Activated T-cell treated with anti-CD3 and anti-CD28 coated beads, Interleukin-2, amount 50 U/mL, for 1 hour (primary cell): ENCODE results near the gene TMEM131.

Experiments
- DNase-seq: peaks from one replicate; pipeline ENCODE4 v3.0.0-alpha.2; 2020

The TMEM131 gene

GRCh38 chr2:97755491-97755890 lies 240.3 kb downstream of the TMEM131 start:
- no peak for DNase-seq

- no peak for DNase-seq
Measured at GRCh38 chr2:97754690-97755346, 240.9 kb downstream of the TMEM131 start.

GRCh38 chr2:97752342-97753334 lies 243.1 kb downstream of the TMEM131 start:
- DNase-seq: no peak

GRCh38 chr2:97751752-97752151 lies 244.0 kb downstream of the TMEM131 start:
- no peak for DNase-seq

GRCh38 chr2:97750017-97750416 lies 245.7 kb downstream of the TMEM131 start:
- DNase-seq: no peak

- no peak for DNase-seq
Measured at GRCh38 chr2:97749581-97749980, 246.2 kb downstream of the TMEM131 start.

GRCh38 chr2:97747716-97748115 lies 248.0 kb downstream of the TMEM131 start:
- DNase-seq: no peak

- no peak for DNase-seq
Measured at GRCh38 chr2:97747285-97747684, 248.5 kb downstream of the TMEM131 start.

- peak; percentile 43 for DNase-seq
Measured at GRCh38 chr2:97745474-97746174, 250.1 kb downstream of the TMEM131 start.

- DNase-seq: no peak
Measured at GRCh38 chr2:97743913-97744312, 251.8 kb downstream of the TMEM131 start.

- DNase-seq: no peak
Measured at GRCh38 chr2:97742381-97742847, 253.3 kb downstream of the TMEM131 start.

GRCh38 chr2:97741686-97742085 lies 254.1 kb downstream of the TMEM131 start:
- DNase-seq: no peak

- DNase-seq: no peak
Measured at GRCh38 chr2:97741251-97741650, 254.5 kb downstream of the TMEM131 start.

- DNase-seq: peak; percentile 53
Measured at GRCh38 chr2:97740590-97741182, 255.1 kb downstream of the TMEM131 start.

- DNase-seq: peak; percentile 18
Measured at GRCh38 chr2:97739893-97740245, 255.9 kb downstream of the TMEM131 start.

- peak; percentile 16 for DNase-seq
Measured at GRCh38 chr2:97739020-97739892, 256.5 kb downstream of the TMEM131 start.

- DNase-seq: peak; percentile 15
Measured at GRCh38 chr2:97738179-97739019, 257.3 kb downstream of the TMEM131 start.

GRCh38 chr2:97737421-97738178 lies 258.1 kb downstream of the TMEM131 start:
- peak; percentile 10 for DNase-seq

- DNase-seq: peak; percentile 13
Measured at GRCh38 chr2:97736608-97737330, 259.0 kb downstream of the TMEM131 start.
